ENCODE measurements around the gene STIM1.
A peak's percentile ranks its signal among the peaks of the same experiment; 100 is the strongest.
"Not testable (repeated sequence)": the region's sequence is repeated elsewhere in the genome, so short reads cannot be mapped to it uniquely, and the experiment has no call there.

STIM1 gene

GRCh38 chr11:4111834-4112233, 256.4 kb downstream of the STIM1 start:
- ChIA-PET CTCF (interaction anchor here (0.5 to 0.7 kb wide), 2 partner anchors 18 to 257 kb away, joined by 4 to 6 read pairs; no protein-coding TSS in a partner anchor), POLR2A (ENCODE audit: low non-redundant PET) (no interaction called here)
- TF ChIP-seq CTCF (conservative IDR thresholded peaks at IDR 0.05; ENCODE audit: low read depth), result no peak
- no peak for DNase-seq (ENCODE audit: low spot score)
- no peak overlapping the region for H3K27ac ChIP-seq

- H3K27ac ChIP-seq, result no peak overlapping the region
- ChIA-PET POLR2A (ENCODE audit: low non-redundant PET) (no interaction called here), CTCF (interaction anchor here (0.6 kb wide), 2 partner anchors 9 to 259 kb away, joined by 3 to 6 read pairs; no protein-coding TSS in a partner anchor)
- TF ChIP-seq CTCF (conservative IDR thresholded peaks at IDR 0.05; ENCODE audit: low read depth), result no peak
- no peak for DNase-seq (ENCODE audit: low spot score)
Measured at GRCh38 chr11:4115128-4115527, 259.7 kb downstream of the STIM1 start.

GRCh38 chr11:4118107-4118506, 262.6 kb downstream of the STIM1 start:
- no peak for TF ChIP-seq CTCF (conservative IDR thresholded peaks at IDR 0.05; ENCODE audit: low read depth)
- POLR2A ChIA-PET (ENCODE audit: low non-redundant PET), result no interaction called here
- CTCF ChIA-PET, result no interaction called here
- DNase-seq (ENCODE audit: low spot score), result no peak
- H3K27ac ChIP-seq, result no peak overlapping the region

GRCh38 chr11:4123218-4123617, 267.8 kb downstream of the STIM1 start:
- ChIA-PET POLR2A (ENCODE audit: low non-redundant PET) (no interaction called here), CTCF (no interaction called here)
- DNase-seq (ENCODE audit: low spot score), result no peak
- no peak for TF ChIP-seq CTCF (conservative IDR thresholded peaks at IDR 0.05; ENCODE audit: low read depth)
- no peak overlapping the region for H3K27ac ChIP-seq

GRCh38 chr11:4125141-4125540, 269.7 kb downstream of the STIM1 start:
- CTCF ChIA-PET, result no interaction called here
- peak; percentile 31 for DNase-seq (ENCODE audit: low spot score)
- POLR2A ChIA-PET (ENCODE audit: low non-redundant PET), result no interaction called here
- TF ChIP-seq CTCF (conservative IDR thresholded peaks at IDR 0.05; ENCODE audit: low read depth), result no peak
- no peak overlapping the region for H3K27ac ChIP-seq

- no peak for TF ChIP-seq CTCF (conservative IDR thresholded peaks at IDR 0.05; ENCODE audit: low read depth)
- no peak overlapping the region for H3K27ac ChIP-seq
- DNase-seq (ENCODE audit: low spot score), result no peak
- ChIA-PET POLR2A (ENCODE audit: low non-redundant PET) (no interaction called here), CTCF (no interaction called here)
Measured at GRCh38 chr11:4127357-4127756, 271.9 kb downstream of the STIM1 start.

GRCh38 chr11:4130219-4130618, 274.8 kb downstream of the STIM1 start:
- CTCF ChIA-PET; H3K27ac ChIP-seq; DNase-seq (ENCODE audit: low spot score); POLR2A ChIA-PET (ENCODE audit: low non-redundant PET): not testable (repeated sequence)
